HL-60 (cell line): ENCODE measurements around the gene UBAC2.

ENCODE experiments used
- DNase-seq, 2 experiments: peaks; one replicate each; pipeline ENCODE4 v3.0.0-alpha.2; 2010 to 2020; ENCODE audit warnings: low read depth in 1 of 2, low spot score in 1 of 2
- H3K27ac ChIP-seq: fragments of 250-450 bp; sonication (Bioruptor Pico); replicated peaks from 2 replicates; pipeline ENCODE4 v1.5.1; 2020; ENCODE audit warnings: mild to moderate bottlenecking, moderate library complexity
- H3K27me3 ChIP-seq: fragments of 250-450 bp; sonication (Bioruptor Pico); 2 replicates; pipeline ENCODE4 v1.5.1; 2021; ENCODE audit warnings: mild to moderate bottlenecking, moderate library complexity; ENCODE audit not compliant: insufficient read depth, poor library complexity, severe bottlenecking
- H3K4me3 ChIP-seq: replicated peaks from 2 replicates; pipeline ENCODE4 v1.5.1; 2011; ENCODE audit warnings: mild to moderate bottlenecking, control low read depth, low read length; ENCODE audit not compliant: insufficient read depth
- CTCF ChIP-seq: IDR thresholded peaks from one replicate; pipeline ENCODE4 v1.5.1; 2011; ENCODE audit warnings: low read length, control low read depth, inconsistent platforms; ENCODE audit not compliant: insufficient read depth
- GABPA ChIP-seq: IDR thresholded peaks from 2 replicates; pipeline ENCODE4 v1.6.1; 2012; ENCODE audit warnings: low read depth
- POLR2AphosphoS5 ChIP-seq: IDR thresholded peaks from 2 replicates; pipeline ENCODE4 v1.6.1; 2012; ENCODE audit warnings: low read depth
- REST ChIP-seq: IDR thresholded peaks from 2 replicates; pipeline ENCODE4 v1.6.1; 2012; ENCODE audit warnings: low read depth; ENCODE audit not compliant: insufficient replicate concordance
- SPI1 ChIP-seq: IDR thresholded peaks from 2 replicates; pipeline ENCODE4 v1.6.1; 2012; ENCODE audit warnings: low read depth, mild to moderate bottlenecking, borderline replicate concordance

Gene UBAC2

GRCh38 chr13:99311748-99312492 is 111.3 kb downstream of the UBAC2 start:
- Histone ChIP-seq H3K4me3 (no peak overlapping the region), H3K27me3 (no peaks in the 10 kb centered on the region), H3K27ac (peak overlapping the region; percentile 93)
- TF ChIP-seq SPI1 (no peak), GABPA (no peak), REST (peak; percentile 83)
- no peak for DNase-seq

- Histone ChIP-seq H3K27me3 (no peaks in the 10 kb centered on the region), H3K27ac (peak overlapping the region; percentile 93), H3K4me3 (no peak overlapping the region)
- peak; percentile 96 to 99 for DNase-seq
- TF ChIP-seq GABPA (peak; percentile 41; the same call in 1 of the 2 replicates), POLR2AphosphoS5 (peak; percentile 99), REST (peak; percentile 56), CTCF (no peak), SPI1 (peak; percentile 72; the same call in 1 of the 2 replicates)
Measured at GRCh38 chr13:99312493-99312883, 111.8 kb downstream of the UBAC2 start.

- no peak for TF ChIP-seq REST
- TF ChIP-seq GABPA, result no peak
- TF ChIP-seq POLR2AphosphoS5, result no peak
- TF ChIP-seq CTCF, result no peak
- TF ChIP-seq SPI1, result no peak
- no peak overlapping the region for H3K4me3 ChIP-seq
Measured at GRCh38 chr13:99313501-99313900, 112.8 kb downstream of the UBAC2 start.

More at GRCh38 chr13:99313501-99313900, 112.8 kb downstream of the UBAC2 start:
- Histone ChIP-seq H3K27me3 (no peaks in the 10 kb centered on the region), H3K27ac (peak overlapping the region; percentile 93)
- no peak for DNase-seq
